ENCODE measurements around the gene CFP.
"Not testable (repeated sequence)": the region's sequence is repeated elsewhere in the genome, so short reads cannot be mapped to it uniquely, and the experiment has no call there.

Gene CFP

GRCh38 chrX:47629419-47630200 lies at the start of gene CFP:
TSS of gene CFP (minus strand) at chrX:47629930. CDS start at chrX:47629844, 86 bp downstream.
- H3K9me3 ChIP-seq = no peaks in the 10 kb centered on the region
- no peaks in the 10 kb centered on the region for H3K4me1 ChIP-seq
- no peak within 1 kb of the TSS for H3K27ac ChIP-seq
- intact Hi-C loops (cut with DNase I; ENCODE audit: low total_unique reads) = no loop called here
- H3K36me3 ChIP-seq = peaks cover 0 to 3% (median 0%) of the 10 kb centered on the region in 3 donors
- no peaks in the 10 kb centered on the region for H3K27me3 ChIP-seq
- no peak for TF ChIP-seq CTCF (IDR thresholded peaks at IDR 0.05)
- no peak within 1 kb of the TSS for H3K4me3 ChIP-seq
- DNase-seq = no peak

GRCh38 chrX:47675959-47676859 lies 46.5 kb upstream of the CFP start:
- H3K27me3 ChIP-seq; H3K36me3 ChIP-seq; H3K4me1 ChIP-seq; DNase-seq; H3K27ac ChIP-seq; H3K9me3 ChIP-seq; H3K4me3 ChIP-seq; intact Hi-C loops (cut with DNase I; ENCODE audit: low total_unique reads): not testable (repeated sequence)

- intact Hi-C loops (cut with DNase I; ENCODE audit: low total_unique reads) = no loop called here
- no peaks in the 10 kb centered on the region for H3K36me3 ChIP-seq
- no peak overlapping the region for H3K27ac ChIP-seq
- DNase-seq = no peak
- H3K4me3 ChIP-seq = no peak overlapping the region
- H3K9me3 ChIP-seq = peaks cover 0 to 8% (median 0%) of the 10 kb centered on the region in 3 donors
- no peaks in the 10 kb centered on the region for H3K4me1 ChIP-seq
- no peaks in the 10 kb centered on the region for H3K27me3 ChIP-seq
- TF ChIP-seq CTCF (IDR thresholded peaks at IDR 0.05) = no peak
Observed at GRCh38 chrX:47674776-47675175, 45.0 kb upstream of the CFP start.

- intact Hi-C loops (cut with DNase I; ENCODE audit: low total_unique reads); DNase-seq; H3K4me3 ChIP-seq; H3K36me3 ChIP-seq; H3K9me3 ChIP-seq; H3K27ac ChIP-seq; H3K27me3 ChIP-seq; H3K4me1 ChIP-seq: not testable (repeated sequence)
Observed at GRCh38 chrX:47665797-47666196, 36.1 kb upstream of the CFP start.

GRCh38 chrX:47664737-47665136 lies 35.0 kb upstream of the CFP start:
- Histone ChIP-seq H3K36me3 (no peaks in the 10 kb centered on the region), H3K4me1 (no peaks in the 10 kb centered on the region), H3K27me3 (no peaks in the 10 kb centered on the region), H3K9me3 (no peaks in the 10 kb centered on the region), H3K27ac (no peak overlapping the region), H3K4me3 (no peak overlapping the region)
- intact Hi-C loops (cut with DNase I; ENCODE audit: low total_unique reads) = no loop called here
- no peak for DNase-seq
- TF ChIP-seq CTCF (IDR thresholded peaks at IDR 0.05) = no peak

- Histone ChIP-seq H3K27ac (no peak overlapping the region), H3K9me3 (no peaks in the 10 kb centered on the region), H3K36me3 (peaks cover 0 to 5% (median 0%) of the 10 kb centered on the region in 3 donors), H3K4me3 (no peak overlapping the region), H3K4me1 (peaks cover 0 to 10% (median 4%) of the 10 kb centered on the region in 4 donors), H3K27me3 (no peaks in the 10 kb centered on the region)
- intact Hi-C loops (cut with DNase I; ENCODE audit: low total_unique reads) = no loop called here
- peak in 1 of 2 donors; percentile 24 for DNase-seq
- no peak for TF ChIP-seq CTCF (IDR thresholded peaks at IDR 0.05)
Observed at GRCh38 chrX:47662144-47662657, 32.5 kb upstream of the CFP start.
